A549 (cell line): Measurements from ENCODE around the gene TRPM2.

Experiments
- CHD4 ChIP-seq: fragments of 200-600 bp; sonication (generic); IDR thresholded peaks from 2 replicates; pipeline ENCODE4 v1.6.1; 2016; ENCODE audit warnings: antibody characterized with exemption, mild to moderate bottlenecking, borderline replicate concordance
- MAFK ChIP-seq: fragments of 450-650 bp; IDR thresholded peaks from 2 replicates; pipeline ENCODE4 v1.6.1; 2014; ENCODE audit not compliant: partially characterized antibody
- SREBF2 ChIP-seq: fragments of 450-650 bp; IDR thresholded peaks from 2 replicates; pipeline ENCODE4 v1.6.1; 2014; ENCODE audit warnings: mild to moderate bottlenecking, moderate library complexity

DNA sequence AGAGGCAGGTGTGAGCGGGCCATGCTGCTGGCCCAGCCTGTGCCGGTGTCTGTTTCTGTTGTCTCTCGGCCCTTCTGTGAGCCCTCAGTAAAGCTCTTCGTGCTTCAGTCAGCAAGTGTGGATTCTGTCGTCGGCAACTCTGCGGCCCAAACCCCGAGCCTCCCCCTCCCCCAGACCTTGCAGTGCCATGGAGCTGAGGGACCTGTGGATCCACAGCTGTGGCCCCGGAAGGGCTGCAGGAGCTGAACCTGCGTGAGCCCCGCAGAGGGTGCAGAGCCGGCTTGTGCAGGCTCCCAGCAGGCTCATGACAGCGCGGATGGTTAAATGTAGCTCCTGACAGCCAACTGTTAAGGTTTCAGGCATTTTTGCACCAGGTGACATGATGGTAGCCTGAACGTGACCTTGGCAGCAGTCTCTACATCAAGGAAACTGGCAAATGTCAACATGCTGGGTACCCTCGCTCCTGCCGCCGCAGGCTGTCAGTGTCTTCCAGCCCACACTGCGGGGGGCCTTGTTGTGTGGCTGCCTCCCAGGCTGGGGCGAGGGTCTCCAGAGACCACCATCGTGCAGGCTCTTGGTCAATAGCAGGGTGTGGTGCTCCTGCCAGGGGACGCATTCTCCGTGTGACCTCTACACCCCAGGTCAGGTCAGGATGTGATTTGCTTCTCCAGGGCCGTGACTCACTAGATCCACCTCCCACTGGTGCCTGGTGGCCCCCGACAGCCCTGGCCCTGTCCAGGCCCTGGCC lies 108.8 kb downstream of the TRPM2 start:
- TF ChIP-seq SREBF2: no peak
- no peak for TF ChIP-seq MAFK
- no peak for TF ChIP-seq CHD4
